Stimulated activated CD8-positive, alpha-beta memory T cell treated with anti-CD3 and anti-CD28 coated beads, Interleukin-4, amount 100 ng/mL, for 1 hour (primary cell): ENCODE measurements around the gene CAMTA1.
"Not testable (repeated sequence)": the region's sequence is repeated elsewhere in the genome, so short reads cannot be mapped to it uniquely, and the experiment has no call there.

Source experiments
- DNase-seq, 2 donors: peaks; one replicate each; pipeline ENCODE4 v3.0.0-alpha.2; 2020; ENCODE audit warnings: low read depth in 2 of 2, low spot score in 1 of 2

CAMTA1 gene

GRCh38 chr1:7136166-7136953, 351.1 kb downstream of the CAMTA1 start:
- no peak for DNase-seq

- no peak for DNase-seq
Measured at GRCh38 chr1:7140251-7140650, 355.0 kb downstream of the CAMTA1 start.

GRCh38 chr1:7145947-7146346, 360.7 kb downstream of the CAMTA1 start:
- DNase-seq: no peak

GRCh38 chr1:7146710-7147109, 361.5 kb downstream of the CAMTA1 start:
- no peak for DNase-seq

- DNase-seq: not testable (repeated sequence)
Measured at GRCh38 chr1:7147581-7148282, 362.5 kb downstream of the CAMTA1 start.

GRCh38 chr1:7149080-7149838, 364.0 kb downstream of the CAMTA1 start:
- no peak for DNase-seq

GRCh38 chr1:7150724-7151280, 365.5 kb downstream of the CAMTA1 start:
- no peak for DNase-seq

GRCh38 chr1:7151978-7152377, 366.7 kb downstream of the CAMTA1 start:
- DNase-seq: no peak

- no peak for DNase-seq
Measured at GRCh38 chr1:7152655-7153054, 367.4 kb downstream of the CAMTA1 start.

GRCh38 chr1:7153464-7153863, 368.2 kb downstream of the CAMTA1 start:
- DNase-seq: no peak

- DNase-seq: no peak
Measured at GRCh38 chr1:7159116-7159781, 374.0 kb downstream of the CAMTA1 start.

GRCh38 chr1:7168554-7168953, 383.3 kb downstream of the CAMTA1 start:
- DNase-seq: not testable (repeated sequence)

GRCh38 chr1:7171168-7171567, 385.9 kb downstream of the CAMTA1 start:
- no peak for DNase-seq

GRCh38 chr1:7171574-7171973, 386.3 kb downstream of the CAMTA1 start:
- DNase-seq: no peak

GRCh38 chr1:7172804-7173203, 387.6 kb downstream of the CAMTA1 start:
- DNase-seq: no peak

GRCh38 chr1:7174561-7174960, 389.3 kb downstream of the CAMTA1 start:
- no peak for DNase-seq

GRCh38 chr1:7174980-7175906, 390.0 kb downstream of the CAMTA1 start:
- no peak for DNase-seq

- no peak for DNase-seq
Measured at GRCh38 chr1:7177021-7177420, 391.8 kb downstream of the CAMTA1 start.

GRCh38 chr1:7177438-7178146, 392.3 kb downstream of the CAMTA1 start:
- DNase-seq: no peak
